ENCODE data around the gene NTM.
A peak's percentile ranks its signal among the peaks of the same experiment; 100 is the strongest.

Gene NTM

GRCh38 chr11:132342408-132342807, 972.0 kb downstream of the NTM start:
- no peak for DNase-seq (ENCODE audit: low read depth, low spot score)
- TF ChIP-seq, protein P1, sequence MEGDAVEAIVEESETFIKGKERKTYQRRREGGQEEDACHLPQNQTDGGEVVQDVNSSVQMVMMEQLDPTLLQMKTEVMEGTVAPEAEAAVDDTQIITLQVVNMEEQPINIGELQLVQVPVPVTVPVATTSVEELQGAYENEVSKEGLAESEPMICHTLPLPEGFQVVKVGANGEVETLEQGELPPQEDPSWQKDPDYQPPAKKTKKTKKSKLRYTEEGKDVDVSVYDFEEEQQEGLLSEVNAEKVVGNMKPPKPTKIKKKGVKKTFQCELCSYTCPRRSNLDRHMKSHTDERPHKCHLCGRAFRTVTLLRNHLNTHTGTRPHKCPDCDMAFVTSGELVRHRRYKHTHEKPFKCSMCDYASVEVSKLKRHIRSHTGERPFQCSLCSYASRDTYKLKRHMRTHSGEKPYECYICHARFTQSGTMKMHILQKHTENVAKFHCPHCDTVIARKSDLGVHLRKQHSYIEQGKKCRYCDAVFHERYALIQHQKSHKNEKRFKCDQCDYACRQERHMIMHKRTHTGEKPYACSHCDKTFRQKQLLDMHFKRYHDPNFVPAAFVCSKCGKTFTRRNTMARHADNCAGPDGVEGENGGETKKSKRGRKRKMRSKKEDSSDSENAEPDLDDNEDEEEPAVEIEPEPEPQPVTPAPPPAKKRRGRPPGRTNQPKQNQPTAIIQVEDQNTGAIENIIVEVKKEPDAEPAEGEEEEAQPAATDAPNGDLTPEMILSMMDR (IDR thresholded peaks at IDR 0.05; ENCODE audit: low read depth, low read length), result no peak
- H3K4me3 ChIP-seq (ENCODE audit: low read depth, low read length), result no peak overlapping the region
- in situ Hi-C loops (cut with HindIII; ENCODE audit: low sequenced_read_pairs), result no loop called here

- no peak for DNase-seq (ENCODE audit: low read depth, low spot score)
- no peak overlapping the region for H3K4me3 ChIP-seq (ENCODE audit: low read depth, low read length)
- TF ChIP-seq, protein P1 (IDR thresholded peaks at IDR 0.05; ENCODE audit: low read depth, low read length), result no peak
- in situ Hi-C loops (cut with HindIII; ENCODE audit: low sequenced_read_pairs), result no loop called here
Observed at GRCh38 chr11:132343445-132344175, 973.2 kb downstream of the NTM start.

- TF ChIP-seq, protein P1 (IDR thresholded peaks at IDR 0.05; ENCODE audit: low read depth, low read length), result no peak
- H3K4me3 ChIP-seq (ENCODE audit: low read depth, low read length), result no peak overlapping the region
- no peak for DNase-seq (ENCODE audit: low read depth, low spot score)
- in situ Hi-C loops (cut with HindIII; ENCODE audit: low sequenced_read_pairs), result no loop called here
Observed at GRCh38 chr11:132346558-132347148, 976.2 kb downstream of the NTM start.

DNA sequence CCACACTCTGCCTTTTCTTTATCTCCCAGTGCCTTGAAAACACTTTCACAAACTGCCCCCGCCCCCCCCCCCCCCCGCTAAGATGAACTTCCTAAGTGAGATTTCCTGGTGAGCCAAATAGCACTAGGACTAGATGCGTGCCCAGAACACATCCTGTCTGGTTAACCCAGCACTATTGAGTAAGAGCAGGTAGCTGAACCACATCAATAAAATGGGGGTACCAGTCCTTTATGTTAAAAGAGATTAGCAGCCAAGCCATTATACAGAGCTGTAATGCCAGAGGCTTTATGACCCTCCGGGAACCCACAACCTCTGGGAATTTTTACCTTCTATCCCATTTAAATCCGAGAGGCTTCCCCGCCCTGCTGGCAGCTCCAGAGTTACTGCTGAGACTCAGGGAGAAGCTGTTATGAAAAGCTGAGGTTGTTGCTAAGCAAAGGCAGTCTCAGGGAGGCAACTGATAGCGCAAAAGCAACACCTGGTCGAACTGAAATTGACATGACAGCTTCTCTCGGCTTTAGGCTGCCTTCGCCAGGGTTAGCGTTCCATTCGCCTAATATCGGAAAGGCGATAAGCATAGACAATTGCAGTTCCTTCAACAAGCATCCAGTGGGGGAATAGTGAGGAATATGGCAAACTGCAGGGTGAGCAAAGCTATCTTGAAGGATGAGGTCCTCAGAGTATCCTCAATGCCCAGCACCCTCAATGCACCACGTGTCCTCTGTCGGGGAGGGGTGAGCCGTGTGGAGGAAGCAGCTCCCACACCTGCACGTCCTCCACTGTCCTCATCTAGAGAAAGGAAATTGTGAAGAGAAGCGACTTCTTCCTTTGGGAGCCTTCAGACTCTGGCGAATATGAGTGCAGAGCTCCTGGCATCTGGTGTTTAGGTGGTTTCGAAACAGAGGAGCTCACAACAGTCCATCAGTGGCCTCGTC, 977.0 kb downstream of the NTM start:
- in situ Hi-C loops (cut with HindIII; ENCODE audit: low sequenced_read_pairs), result no loop called here
- TF ChIP-seq, protein P1 (IDR thresholded peaks at IDR 0.05; ENCODE audit: low read depth, low read length), result no peak
- DNase-seq (ENCODE audit: low read depth, low spot score), result no peak
- no peak overlapping the region for H3K4me3 ChIP-seq (ENCODE audit: low read depth, low read length)

DNA sequence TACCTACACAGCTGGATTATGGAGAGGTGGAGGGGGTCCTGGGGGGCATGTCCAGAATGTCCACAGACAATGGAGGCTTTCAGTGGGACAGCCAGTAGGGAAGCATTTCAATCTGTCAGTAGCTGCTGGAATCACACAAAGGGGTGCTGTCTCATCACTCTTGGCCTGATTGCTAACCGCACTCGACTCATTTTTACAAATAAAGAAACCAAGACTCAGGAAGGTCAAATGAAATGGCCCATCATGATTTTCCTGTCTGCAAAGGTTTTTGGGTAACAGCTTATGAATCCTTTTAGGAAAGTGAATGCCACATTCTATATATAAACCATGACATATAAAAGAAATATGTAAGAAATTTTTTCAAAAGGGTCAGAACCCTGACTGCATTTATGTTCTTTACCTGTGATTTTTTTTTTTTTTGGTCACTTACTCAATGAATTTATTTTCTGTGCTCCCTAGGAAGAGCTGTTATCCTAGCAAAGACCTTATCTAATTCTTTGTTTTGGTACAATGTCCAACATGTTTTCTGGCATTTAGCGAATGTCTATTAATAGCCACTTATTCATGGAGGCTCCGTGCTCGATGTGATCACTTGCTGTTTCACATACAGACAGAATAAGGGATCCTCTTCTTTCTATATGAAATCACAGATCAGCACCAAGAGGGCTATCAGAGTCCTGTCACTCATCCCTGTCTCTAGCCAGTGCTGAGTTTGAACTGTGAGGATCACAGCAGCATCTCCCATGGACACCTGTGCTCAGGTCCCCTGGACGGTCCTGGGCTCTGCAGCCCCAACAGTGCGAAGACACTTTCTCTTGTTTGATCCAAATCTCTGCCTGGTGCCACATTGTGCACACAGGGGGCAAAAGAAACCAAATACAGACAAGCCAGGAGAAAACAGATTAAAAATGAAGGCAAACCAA, 979.7 kb downstream of the NTM start:
- DNase-seq (ENCODE audit: low read depth, low spot score), result peak; percentile 6
- no peak overlapping the region for H3K4me3 ChIP-seq (ENCODE audit: low read depth, low read length)
- in situ Hi-C loops (cut with HindIII; ENCODE audit: low sequenced_read_pairs), result no loop called here
- TF ChIP-seq, protein P1 (IDR thresholded peaks at IDR 0.05; ENCODE audit: low read depth, low read length), result no peak

All from astrocyte of the spinal cord (primary cell).